OCI-LY1 (cell line): Measurements from ENCODE around the gene TBX5.

Source experiments
- H2AFZ ChIP-seq: fragments of 200-600 bp; sonication (generic), shearing (Covaris generic); 2 replicates; pipeline ENCODE4 v1.6.0; 2014; ENCODE audit warnings: antibody characterized with exemption, mild to moderate bottlenecking, low read length
- H3F3A ChIP-seq: fragments of 200-600 bp; sonication (generic), shearing (Covaris generic); 2 replicates; pipeline ENCODE4 v1.6.0; 2014; ENCODE audit warnings: mild to moderate bottlenecking, antibody characterized with exemption, low read length, moderate library complexity; ENCODE audit not compliant: insufficient read depth
- H3K27ac ChIP-seq: fragments of 200-600 bp; sonication (generic); 2 replicates; pipeline ENCODE4 v1.5.1; 2014; ENCODE audit warnings: low read length, mixed run types, mild to moderate bottlenecking, low read depth; ENCODE audit not compliant: poor library complexity, severe bottlenecking
- H3K27me3 ChIP-seq: fragments of 200-600 bp; sonication (generic); 2 replicates; pipeline ENCODE4 v1.6.0; 2014; ENCODE audit warnings: antibody characterized with exemption, mild to moderate bottlenecking, low read length, moderate library complexity; ENCODE audit not compliant: insufficient read depth
- H3K36me3 ChIP-seq: fragments of 200-600 bp; sonication (generic); 2 replicates; pipeline ENCODE4 v1.6.1; 2014; ENCODE audit warnings: mild to moderate bottlenecking, antibody characterized with exemption, low read length, moderate library complexity, mixed read lengths; ENCODE audit not compliant: insufficient read depth
- H3K4me1 ChIP-seq: fragments of 200-600 bp; sonication (generic); 2 replicates; pipeline ENCODE4 v1.5.1; 2014; ENCODE audit warnings: mild to moderate bottlenecking, low read length, moderate library complexity; ENCODE audit not compliant: insufficient read depth, severe bottlenecking
- H3K4me2 ChIP-seq: fragments of 200-600 bp; sonication (generic), shearing (Covaris generic); 2 replicates; pipeline ENCODE4 v1.6.1; 2014; ENCODE audit warnings: low read length
- H3K4me3 ChIP-seq: fragments of 200-600 bp; sonication (generic); 2 replicates; pipeline ENCODE4 v1.5.1; 2014; ENCODE audit warnings: low read length, low read depth, mild to moderate bottlenecking, mixed read lengths; ENCODE audit not compliant: poor library complexity, severe bottlenecking
- H3K79me2 ChIP-seq: fragments of 200-600 bp; shearing (Covaris generic); 2 replicates; pipeline ENCODE4 v1.6.1; 2016; ENCODE audit warnings: mixed run types, low read length, mixed read lengths; ENCODE audit not compliant: insufficient read depth
- H3K9ac ChIP-seq: fragments of 200-600 bp; sonication (generic), shearing (Covaris generic); 2 replicates; pipeline ENCODE4 v1.6.1; 2014; ENCODE audit warnings: mild to moderate bottlenecking, low read length, mixed read lengths
- H3K9me2 ChIP-seq: fragments of 200-600 bp; sonication (generic), shearing (Covaris generic); 2 replicates; pipeline ENCODE4 v1.6.1; 2014; ENCODE audit warnings: low read depth, mild to moderate bottlenecking, low read length, mixed read lengths
- H3K9me3 ChIP-seq: fragments of 200-600 bp; shearing (Covaris generic); 2 replicates; pipeline ENCODE4 v1.6.1; 2014; ENCODE audit warnings: low read length, mixed read lengths
- H4K20me1 ChIP-seq: fragments of 200-600 bp; sonication (generic), shearing (Covaris generic); 2 replicates; pipeline ENCODE4 v1.6.0; 2016; ENCODE audit warnings: mild to moderate bottlenecking, low read length; ENCODE audit not compliant: insufficient read depth
- EZH2 ChIP-seq: fragments of 200-600 bp; sonication (generic), shearing (Covaris generic); IDR thresholded peaks from 2 replicates; pipeline ENCODE4 v1.8.0; 2017; ENCODE audit warnings: borderline replicate concordance, mixed run types, mild to moderate bottlenecking, antibody characterized with exemption, low read length, moderate library complexity, mixed read lengths
- TF ChIP-seq, protein P1 (sequence below): fragments of 200-600 bp; sonication (generic), shearing (Covaris generic); IDR thresholded peaks from 2 replicates; pipeline ENCODE4 v1.5.1; 2017; ENCODE audit warnings: mild to moderate bottlenecking, antibody characterized with exemption, low read length, moderate library complexity, mixed read lengths

TBX5 gene

GRCh38 chr12:114321524-114321923 is 84.4 kb downstream of the TBX5 start:
- Histone ChIP-seq H3K9ac (no peak overlapping the region), H2AFZ (no peak overlapping the region), H3F3A (no peaks in the 10 kb centered on the region), H3K9me2 (no peaks in the 10 kb centered on the region), H3K4me3 (no peak overlapping the region), H3K9me3 (no peaks in the 10 kb centered on the region), H3K4me2 (no peak overlapping the region), H3K79me2 (no peaks in the 10 kb centered on the region), H3K27ac (no peak overlapping the region), H3K4me1 (no peaks in the 10 kb centered on the region), H4K20me1 (no peaks in the 10 kb centered on the region), H3K27me3 (no peaks in the 10 kb centered on the region), H3K36me3 (no peaks in the 10 kb centered on the region)
- TF ChIP-seq EZH2, result no peak
- TF ChIP-seq, protein P1, sequence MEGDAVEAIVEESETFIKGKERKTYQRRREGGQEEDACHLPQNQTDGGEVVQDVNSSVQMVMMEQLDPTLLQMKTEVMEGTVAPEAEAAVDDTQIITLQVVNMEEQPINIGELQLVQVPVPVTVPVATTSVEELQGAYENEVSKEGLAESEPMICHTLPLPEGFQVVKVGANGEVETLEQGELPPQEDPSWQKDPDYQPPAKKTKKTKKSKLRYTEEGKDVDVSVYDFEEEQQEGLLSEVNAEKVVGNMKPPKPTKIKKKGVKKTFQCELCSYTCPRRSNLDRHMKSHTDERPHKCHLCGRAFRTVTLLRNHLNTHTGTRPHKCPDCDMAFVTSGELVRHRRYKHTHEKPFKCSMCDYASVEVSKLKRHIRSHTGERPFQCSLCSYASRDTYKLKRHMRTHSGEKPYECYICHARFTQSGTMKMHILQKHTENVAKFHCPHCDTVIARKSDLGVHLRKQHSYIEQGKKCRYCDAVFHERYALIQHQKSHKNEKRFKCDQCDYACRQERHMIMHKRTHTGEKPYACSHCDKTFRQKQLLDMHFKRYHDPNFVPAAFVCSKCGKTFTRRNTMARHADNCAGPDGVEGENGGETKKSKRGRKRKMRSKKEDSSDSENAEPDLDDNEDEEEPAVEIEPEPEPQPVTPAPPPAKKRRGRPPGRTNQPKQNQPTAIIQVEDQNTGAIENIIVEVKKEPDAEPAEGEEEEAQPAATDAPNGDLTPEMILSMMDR, result no peak

DNA sequence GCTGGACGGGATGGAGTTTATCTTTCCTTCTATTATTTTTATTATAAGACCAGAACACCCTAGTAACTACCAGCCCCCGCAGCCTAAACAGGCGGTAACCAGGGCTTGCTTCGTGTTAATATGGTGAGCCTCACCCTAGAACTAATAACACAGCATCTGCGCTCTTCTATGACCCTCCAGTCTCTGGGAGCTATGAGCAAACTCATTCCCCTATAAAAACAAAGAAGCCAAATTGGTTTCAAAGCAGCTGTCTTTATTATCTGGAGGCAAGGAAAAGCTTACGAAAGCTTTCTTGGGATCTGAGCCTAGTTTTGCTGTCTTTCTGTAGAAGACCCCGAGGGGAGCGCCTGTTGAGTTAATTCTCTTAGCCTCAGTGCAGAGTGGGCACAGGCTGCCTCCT is 85.0 kb downstream of the TBX5 start:
- H3K4me1 ChIP-seq, result no peaks in the 10 kb centered on the region
- no peak overlapping the region for H3K27ac ChIP-seq
- no peak overlapping the region for H3K4me2 ChIP-seq
- H4K20me1 ChIP-seq, result no peaks in the 10 kb centered on the region
- no peak for TF ChIP-seq EZH2
- TF ChIP-seq, protein P1, result no peak
- H3K79me2 ChIP-seq, result no peaks in the 10 kb centered on the region
- H3K9me2 ChIP-seq, result no peaks in the 10 kb centered on the region
- H3K9ac ChIP-seq, result no peak overlapping the region
- no peak overlapping the region for H2AFZ ChIP-seq
- no peaks in the 10 kb centered on the region for H3F3A ChIP-seq
- no peaks in the 10 kb centered on the region for H3K27me3 ChIP-seq
- H3K36me3 ChIP-seq, result no peaks in the 10 kb centered on the region
- H3K4me3 ChIP-seq, result no peak overlapping the region
- no peaks in the 10 kb centered on the region for H3K9me3 ChIP-seq

- TF ChIP-seq EZH2, result no peak
- TF ChIP-seq, protein P1, result no peak
- Histone ChIP-seq H3K79me2 (no peaks in the 10 kb centered on the region), H3K27ac (no peak overlapping the region), H2AFZ (no peak overlapping the region), H4K20me1 (no peaks in the 10 kb centered on the region), H3K9me2 (no peaks in the 10 kb centered on the region), H3K36me3 (no peaks in the 10 kb centered on the region), H3K4me3 (no peak overlapping the region), H3K4me2 (no peak overlapping the region), H3K4me1 (no peaks in the 10 kb centered on the region), H3K9ac (no peak overlapping the region), H3K9me3 (no peaks in the 10 kb centered on the region), H3F3A (no peaks in the 10 kb centered on the region), H3K27me3 (no peaks in the 10 kb centered on the region)
Measured at GRCh38 chr12:114320101-114320500, 85.8 kb downstream of the TBX5 start.
